PC-3 (cell line): ENCODE data around the gene TSEN2.

Experiments
- CTCF ChIP-seq: fragments of 300-600 bp; sonication (generic); conservative IDR thresholded peaks from 2 replicates; pipeline ENCODE4 v1.5.1; 2017; ENCODE audit warnings: antibody characterized with exemption, low read depth, mild to moderate bottlenecking, low read length
- EZH2 ChIP-seq: fragments of 300-600 bp; sonication (generic); IDR thresholded peaks from one replicate; pipeline ENCODE4 v1.6.1; 2017; ENCODE audit warnings: antibody characterized with exemption, mild to moderate bottlenecking, low read length; ENCODE audit not compliant: unreplicated experiment

GRCh38 chr3:12507591-12508281, 23.5 kb downstream of the TSEN2 start:
- no peak for TF ChIP-seq CTCF
- no peak for TF ChIP-seq EZH2
